ENCODE measurements around the gene AFF4. TPM values are rescaled to one million over a fixed set of nuclear protein-coding genes. Genes with fewer than 3 reads are reported as not detected.

The AFF4 gene
- total RNA-seq, 1 donor from 2014 or later, result 69.9 TPM

GRCh38 chr5:132916086-132916485 is 47.3 kb downstream of the AFF4 start:
- H3K27ac Mint-ChIP-seq, result no peak overlapping the region
- H3K4me1 Mint-ChIP-seq (ENCODE audit: unreplicated experiment), result no peaks in the 10 kb centered on the region
- no peak for DNase-seq (ENCODE audit: extremely low spot score, unreplicated experiment)
- H3K4me3 Mint-ChIP-seq, result no peak overlapping the region
- TF ChIP-seq CTCF (conservative IDR thresholded peaks at IDR 0.05), result no peak
- no peaks in the 10 kb centered on the region for H3K9me3 Mint-ChIP-seq
- no peaks in the 10 kb centered on the region for H3K27me3 Mint-ChIP-seq
- H3K36me3 Mint-ChIP-seq, result peaks cover 28% of the 10 kb centered on the region

GRCh38 chr5:132915681-132916080 is 47.8 kb downstream of the AFF4 start:
- H3K27ac Mint-ChIP-seq, result no peak overlapping the region
- H3K4me1 Mint-ChIP-seq (ENCODE audit: unreplicated experiment), result no peaks in the 10 kb centered on the region
- H3K36me3 Mint-ChIP-seq, result peaks cover 25% of the 10 kb centered on the region
- H3K4me3 Mint-ChIP-seq, result no peak overlapping the region
- H3K9me3 Mint-ChIP-seq, result no peaks in the 10 kb centered on the region
- TF ChIP-seq CTCF (conservative IDR thresholded peaks at IDR 0.05), result no peak
- no peaks in the 10 kb centered on the region for H3K27me3 Mint-ChIP-seq
- no peak for DNase-seq (ENCODE audit: extremely low spot score, unreplicated experiment)

- Mint-ChIP-seq H3K27ac (no peak overlapping the region), H3K36me3 (peaks cover 34% of the 10 kb centered on the region), H3K9me3 (no peaks in the 10 kb centered on the region), H3K4me3 (no peak overlapping the region), H3K4me1 (ENCODE audit: unreplicated experiment) (no peaks in the 10 kb centered on the region), H3K27me3 (no peaks in the 10 kb centered on the region)
- no peak for TF ChIP-seq CTCF (conservative IDR thresholded peaks at IDR 0.05)
- DNase-seq (ENCODE audit: extremely low spot score, unreplicated experiment), result no peak
Measured at GRCh38 chr5:132909702-132910101, 53.7 kb downstream of the AFF4 start.

- Mint-ChIP-seq H3K9me3 (no peaks in the 10 kb centered on the region), H3K36me3 (peaks cover 32% of the 10 kb centered on the region), H3K4me3 (no peak overlapping the region), H3K4me1 (ENCODE audit: unreplicated experiment) (no peaks in the 10 kb centered on the region), H3K27ac (no peak overlapping the region), H3K27me3 (no peaks in the 10 kb centered on the region)
- no peak for DNase-seq (ENCODE audit: extremely low spot score, unreplicated experiment)
- no peak for TF ChIP-seq CTCF (conservative IDR thresholded peaks at IDR 0.05)
Measured at GRCh38 chr5:132907161-132907560, 56.3 kb downstream of the AFF4 start.

GRCh38 chr5:132905938-132906337 is 57.5 kb downstream of the AFF4 start:
- Mint-ChIP-seq H3K4me1 (ENCODE audit: unreplicated experiment) (no peaks in the 10 kb centered on the region), H3K36me3 (peaks cover 29% of the 10 kb centered on the region), H3K9me3 (no peaks in the 10 kb centered on the region), H3K4me3 (no peak overlapping the region), H3K27me3 (no peaks in the 10 kb centered on the region), H3K27ac (no peak overlapping the region)
- peak; percentile 47 for TF ChIP-seq CTCF (conservative IDR thresholded peaks at IDR 0.05)
- no peak for DNase-seq (ENCODE audit: extremely low spot score, unreplicated experiment)

GRCh38 chr5:132901730-132902129 is 61.7 kb downstream of the AFF4 start:
- H3K4me3 Mint-ChIP-seq, result no peak overlapping the region
- H3K27me3 Mint-ChIP-seq, result no peaks in the 10 kb centered on the region
- no peak for TF ChIP-seq CTCF (conservative IDR thresholded peaks at IDR 0.05)
- DNase-seq (ENCODE audit: extremely low spot score, unreplicated experiment), result no peak
- H3K4me1 Mint-ChIP-seq (ENCODE audit: unreplicated experiment), result no peaks in the 10 kb centered on the region
- H3K36me3 Mint-ChIP-seq, result peaks cover 31% of the 10 kb centered on the region
- no peaks in the 10 kb centered on the region for H3K9me3 Mint-ChIP-seq
- no peak overlapping the region for H3K27ac Mint-ChIP-seq
